ENCODE data around the gene HSP90AA1.
"Not testable (repeated sequence)": the region's sequence is repeated elsewhere in the genome, so short reads cannot be mapped to it uniquely, and the experiment has no call there.

DNA sequence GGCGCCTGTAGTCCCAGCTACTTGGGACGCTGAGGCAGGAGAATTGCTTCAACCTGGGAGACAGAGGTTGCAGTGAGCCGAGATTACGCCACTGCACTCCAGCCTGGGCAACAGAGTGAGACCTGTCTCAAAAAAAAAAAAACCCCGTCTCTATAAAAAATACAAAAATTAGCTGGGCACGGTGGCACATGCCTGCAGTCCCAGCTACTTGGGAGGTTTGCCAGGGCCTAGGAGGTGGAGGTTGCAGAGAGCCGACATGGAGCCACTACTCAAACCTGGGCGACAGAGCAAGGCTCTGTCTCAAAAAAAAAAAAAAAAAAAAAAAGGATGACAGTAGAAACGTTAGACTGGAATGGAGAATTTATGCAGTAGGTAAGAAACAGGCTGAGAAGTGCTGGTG is 47.2 kb upstream of the HSP90AA1 start:
- TF ChIP-seq, protein P1, sequence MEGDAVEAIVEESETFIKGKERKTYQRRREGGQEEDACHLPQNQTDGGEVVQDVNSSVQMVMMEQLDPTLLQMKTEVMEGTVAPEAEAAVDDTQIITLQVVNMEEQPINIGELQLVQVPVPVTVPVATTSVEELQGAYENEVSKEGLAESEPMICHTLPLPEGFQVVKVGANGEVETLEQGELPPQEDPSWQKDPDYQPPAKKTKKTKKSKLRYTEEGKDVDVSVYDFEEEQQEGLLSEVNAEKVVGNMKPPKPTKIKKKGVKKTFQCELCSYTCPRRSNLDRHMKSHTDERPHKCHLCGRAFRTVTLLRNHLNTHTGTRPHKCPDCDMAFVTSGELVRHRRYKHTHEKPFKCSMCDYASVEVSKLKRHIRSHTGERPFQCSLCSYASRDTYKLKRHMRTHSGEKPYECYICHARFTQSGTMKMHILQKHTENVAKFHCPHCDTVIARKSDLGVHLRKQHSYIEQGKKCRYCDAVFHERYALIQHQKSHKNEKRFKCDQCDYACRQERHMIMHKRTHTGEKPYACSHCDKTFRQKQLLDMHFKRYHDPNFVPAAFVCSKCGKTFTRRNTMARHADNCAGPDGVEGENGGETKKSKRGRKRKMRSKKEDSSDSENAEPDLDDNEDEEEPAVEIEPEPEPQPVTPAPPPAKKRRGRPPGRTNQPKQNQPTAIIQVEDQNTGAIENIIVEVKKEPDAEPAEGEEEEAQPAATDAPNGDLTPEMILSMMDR (IDR thresholded peaks at IDR 0.05 in 4 of 5, conservative IDR thresholded peaks at IDR 0.05 in 1 of 5), result not testable (repeated sequence)
- not testable (repeated sequence) for TF ChIP-seq POLR2A (IDR thresholded peaks at IDR 0.05)

All from gastrocnemius medialis (tissue), 4 donors.